ENCODE results near the gene AGXT2.

GRCh38 chr5:34967540-34967939 is 80.2 kb downstream of the AGXT2 start:
- TF ChIP-seq EZH2phosphoT487 (IDR thresholded peaks at IDR 0.05) (no peak), CTCF (IDR thresholded peaks at IDR 0.05) (no peak)
